ENCODE measurements around the gene MOGAT1.
"Not testable (repeated sequence)": the region's sequence is repeated elsewhere in the genome, so short reads cannot be mapped to it uniquely, and the experiment has no call there.

The MOGAT1 gene

DNA sequence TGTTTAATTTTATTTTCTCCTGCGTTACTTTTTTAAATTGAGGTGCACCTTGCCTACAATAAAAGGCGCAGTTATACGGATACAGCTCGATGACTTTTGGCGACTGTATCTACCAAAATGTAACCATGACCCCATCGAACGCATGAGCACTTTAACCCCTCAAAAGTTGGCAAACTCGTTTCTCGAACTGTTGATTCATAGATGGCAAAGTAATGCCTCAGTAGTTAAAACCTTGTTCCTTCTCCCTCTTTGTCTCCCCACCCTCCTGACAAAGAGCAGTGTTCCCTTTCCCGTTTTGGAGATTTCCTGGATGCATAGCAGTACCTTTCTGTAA lies 577 bp downstream of the MOGAT1 start:
- DNase-seq = no peak

DNA sequence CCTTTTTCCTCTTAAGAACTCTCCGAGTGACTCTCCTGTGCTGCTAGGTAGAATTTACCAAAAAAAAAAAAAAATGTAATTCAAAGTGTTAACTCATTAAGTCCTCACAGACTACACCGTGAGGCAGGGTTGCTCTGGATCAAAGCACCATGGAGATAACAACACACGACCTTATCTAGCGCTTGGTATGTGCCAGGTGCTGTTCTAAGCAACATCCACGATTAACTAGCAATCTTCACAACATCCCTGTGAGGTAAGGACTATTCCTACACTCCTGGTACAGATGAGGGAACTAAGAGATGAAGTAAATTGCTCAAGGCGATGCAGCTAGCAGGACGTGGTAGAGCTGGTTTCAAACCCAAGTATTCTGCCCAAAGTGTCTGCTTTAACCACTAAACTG lies 1.8 kb downstream of the MOGAT1 start:
- no peak for DNase-seq

DNA sequence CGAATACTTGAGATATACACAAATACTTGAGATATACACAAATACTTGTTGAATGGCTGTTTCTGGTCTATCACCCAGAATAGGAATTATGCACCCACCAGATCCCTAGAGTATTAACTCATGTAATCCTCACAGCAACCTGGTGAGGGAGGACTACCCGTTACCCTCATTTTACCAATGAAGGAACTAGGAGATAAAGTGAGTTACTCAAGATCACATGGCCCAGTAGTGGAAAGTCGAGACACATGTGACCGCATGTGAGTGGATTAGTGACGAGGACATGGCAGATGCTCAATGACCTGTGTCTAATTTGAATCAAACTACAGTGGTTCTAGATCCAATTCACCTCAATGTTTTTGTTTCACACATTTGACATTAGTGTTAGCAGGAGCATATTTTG lies 2.4 kb downstream of the MOGAT1 start:
- no peak for DNase-seq

DNA sequence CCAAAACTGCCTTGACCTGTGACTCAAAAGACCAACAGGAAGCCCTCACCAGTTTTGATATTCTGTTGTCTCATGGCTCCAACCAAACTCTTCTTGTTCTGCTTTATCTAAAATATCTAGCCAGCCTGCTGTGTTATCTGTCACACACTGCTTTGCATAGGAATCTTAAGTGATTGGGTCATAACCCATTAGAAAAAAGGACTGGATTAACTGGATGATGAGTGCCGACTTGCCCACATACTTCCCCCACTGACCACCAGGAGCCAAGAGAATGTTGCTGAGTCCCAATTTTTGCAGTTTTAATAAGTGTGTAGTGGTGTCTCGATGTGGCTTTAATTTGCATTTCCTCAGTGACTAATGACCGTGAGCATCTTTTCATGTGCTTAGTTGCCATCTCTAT lies 6.5 kb downstream of the MOGAT1 start:
- no peak for DNase-seq

DNA sequence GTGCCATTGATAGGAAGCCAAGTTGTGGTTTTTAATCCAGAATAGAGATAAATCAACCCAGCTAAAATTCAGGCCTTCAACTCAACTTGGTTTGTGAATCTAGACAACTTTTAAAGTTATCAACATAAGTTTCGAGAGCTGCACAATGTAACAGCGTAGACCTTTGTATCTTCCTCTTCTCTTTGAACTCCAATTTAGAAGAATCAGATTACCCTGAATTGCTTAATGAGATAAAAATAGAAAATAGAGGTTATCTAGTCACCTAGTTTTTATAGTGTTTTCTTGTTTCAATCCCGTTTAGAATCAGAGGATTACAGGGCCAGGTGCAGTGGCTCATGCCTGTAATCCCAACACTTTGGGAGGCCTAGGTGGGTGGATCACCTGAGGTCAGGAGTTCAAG lies 12.3 kb downstream of the MOGAT1 start:
- no peak for DNase-seq

DNA sequence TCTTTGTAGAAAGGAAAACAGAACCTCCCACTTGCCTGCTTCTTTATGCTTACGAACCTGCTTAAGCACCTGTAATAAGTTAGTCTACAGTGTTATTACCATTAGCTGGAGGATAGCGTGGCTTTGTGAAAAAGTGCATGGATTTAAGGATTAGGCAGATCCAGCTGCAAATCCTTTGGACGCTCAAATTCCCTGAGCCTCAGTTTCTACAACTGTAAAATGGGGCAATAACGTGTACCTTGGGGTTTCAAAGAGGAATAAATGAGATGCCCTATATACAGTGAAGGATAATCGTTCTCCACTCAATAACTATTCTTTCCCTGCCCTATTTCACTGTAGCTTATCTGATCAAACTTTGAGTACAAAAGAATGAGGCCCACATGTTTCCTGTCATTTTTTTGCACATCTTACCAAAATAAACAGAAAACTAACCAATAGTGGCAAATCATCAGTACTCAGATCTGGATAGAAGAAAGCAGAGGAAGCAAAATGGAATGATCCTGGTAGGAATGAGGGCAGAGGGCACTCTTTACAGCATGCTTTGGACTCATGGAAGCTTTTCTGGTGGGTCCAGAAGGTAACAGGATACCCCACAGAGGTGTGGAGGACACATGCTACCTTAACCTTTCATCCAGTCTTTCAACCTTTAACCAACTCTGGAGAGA lies 14.8 kb downstream of the MOGAT1 start:
- no peak for DNase-seq

DNA sequence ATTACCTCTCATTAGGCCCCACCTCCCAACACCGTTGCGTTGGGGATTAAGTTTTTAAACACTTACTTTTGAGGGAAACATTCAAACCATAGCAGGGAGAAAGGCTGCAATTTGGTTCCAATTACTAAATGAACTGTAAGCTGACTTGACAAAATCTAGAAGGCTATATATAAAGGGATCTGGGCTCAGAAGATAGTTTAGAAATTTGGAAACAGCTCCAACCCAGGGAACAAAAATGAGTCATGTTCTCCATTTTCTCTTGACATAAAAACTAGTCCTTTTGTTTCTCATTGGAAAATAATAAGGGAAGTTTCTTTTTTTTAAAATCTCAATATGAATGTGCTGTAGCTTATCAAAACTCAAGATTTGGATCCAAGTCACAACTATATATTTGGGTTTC lies 17.5 kb downstream of the MOGAT1 start:
- DNase-seq = no peak

DNA sequence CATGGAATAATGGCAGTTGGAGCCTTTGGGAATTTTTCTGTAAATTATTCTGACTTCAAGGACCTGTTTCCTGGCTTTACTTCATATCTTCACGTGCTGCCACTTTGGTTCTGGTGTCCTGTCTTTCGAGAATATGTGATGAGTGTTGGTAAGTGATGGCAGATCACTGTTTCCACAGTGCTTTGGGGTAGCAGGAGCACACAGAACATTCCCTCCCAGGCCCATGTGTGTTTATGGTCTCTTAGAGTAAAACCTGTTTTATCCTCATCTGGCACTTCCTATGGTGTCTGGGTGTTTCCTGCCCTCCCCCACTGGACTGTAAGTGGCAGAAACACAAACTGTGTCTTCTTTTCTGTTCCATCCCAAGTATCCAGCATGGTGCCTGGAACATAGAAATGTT lies 17.9 kb downstream of the MOGAT1 start:
- no peak for DNase-seq

DNA sequence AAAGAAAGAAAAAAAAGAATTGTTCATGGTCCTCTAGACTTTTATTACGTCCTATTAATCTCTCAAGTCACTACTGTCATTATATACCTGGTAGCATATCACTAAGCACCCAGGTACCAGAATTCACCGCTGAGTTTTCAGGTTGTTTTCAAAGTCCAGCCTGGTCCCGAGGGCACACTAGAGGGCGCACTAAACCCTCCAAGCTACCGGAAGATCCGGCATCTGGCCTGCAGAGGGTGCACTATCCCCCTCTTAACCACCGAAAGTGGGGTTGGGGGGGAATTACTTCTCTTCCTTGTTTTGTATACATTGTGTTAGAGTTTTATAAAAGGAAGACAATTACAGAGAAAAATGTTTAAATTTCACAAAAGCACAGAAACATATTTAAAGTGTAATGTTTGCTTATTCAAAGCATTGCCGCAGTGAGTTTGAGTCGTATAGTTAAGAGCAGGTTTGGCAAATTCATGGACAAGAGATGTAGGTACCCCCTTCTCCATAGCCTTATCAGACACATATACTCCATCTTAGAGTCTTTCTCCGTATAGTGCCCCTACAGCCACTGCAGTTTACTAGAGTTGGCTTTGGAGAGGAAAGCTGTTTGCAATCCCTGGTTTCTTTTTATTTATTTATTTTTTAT lies 19.2 kb downstream of the MOGAT1 start:
- peak; percentile 75 for DNase-seq

DNA sequence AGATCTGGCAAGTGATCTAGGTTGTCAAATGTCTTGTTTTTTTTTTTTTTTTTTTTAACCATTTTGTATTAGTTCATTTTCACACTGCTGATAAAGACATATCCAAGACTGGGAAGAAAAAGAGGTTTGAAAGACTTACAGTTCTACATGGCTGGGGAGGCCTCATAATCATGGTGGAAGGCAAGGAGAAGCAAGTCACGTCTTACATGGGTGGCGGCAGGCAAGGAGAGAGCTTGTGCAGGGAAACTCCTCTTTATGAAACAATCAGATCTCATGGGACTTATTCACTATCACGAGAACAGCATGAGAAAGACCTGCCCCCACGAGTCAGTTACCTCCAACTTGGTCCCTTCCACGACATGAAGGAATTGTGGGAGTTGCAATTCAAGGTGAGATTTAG lies 22.0 kb downstream of the MOGAT1 start:
- not testable (repeated sequence) for DNase-seq

DNA sequence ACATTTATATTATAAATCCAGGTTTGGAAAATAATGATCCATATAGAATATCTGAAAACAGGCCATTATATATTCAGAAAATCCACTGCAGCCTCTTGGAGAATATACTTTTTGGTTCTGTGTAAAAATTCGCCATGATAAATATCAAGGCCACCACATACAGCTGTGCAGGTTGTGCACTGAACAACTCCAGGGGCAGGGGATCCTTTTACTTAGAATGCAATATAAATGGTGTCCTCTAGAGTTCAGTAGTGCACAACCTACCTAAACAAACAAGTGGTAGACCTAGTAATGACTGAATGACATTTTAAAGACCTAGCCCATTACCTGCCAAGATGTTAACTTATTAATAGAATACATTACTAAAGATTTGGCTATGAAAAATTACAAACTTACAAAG lies 22.4 kb downstream of the MOGAT1 start:
- peak; percentile 4 for DNase-seq

DNA sequence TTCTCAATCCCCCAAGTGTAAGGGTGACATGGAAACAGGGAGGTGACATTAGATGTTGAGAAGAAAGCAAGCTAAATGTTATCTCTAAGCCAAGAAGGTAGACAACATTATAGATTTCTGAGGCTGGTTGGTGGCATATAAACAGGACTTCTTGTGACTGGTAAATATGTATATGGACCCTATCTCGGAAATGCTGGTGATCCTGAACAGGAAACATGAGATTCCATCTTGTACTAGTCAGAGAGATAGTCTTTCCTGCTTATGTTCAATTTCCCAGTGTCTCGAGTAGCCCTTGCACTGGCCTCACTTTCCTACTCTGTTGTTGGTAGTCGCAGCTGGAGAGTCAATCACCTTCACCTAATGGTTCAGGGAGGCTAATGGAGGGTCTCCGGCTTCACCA lies 26.8 kb downstream of the MOGAT1 start:
- DNase-seq = no peak

DNA sequence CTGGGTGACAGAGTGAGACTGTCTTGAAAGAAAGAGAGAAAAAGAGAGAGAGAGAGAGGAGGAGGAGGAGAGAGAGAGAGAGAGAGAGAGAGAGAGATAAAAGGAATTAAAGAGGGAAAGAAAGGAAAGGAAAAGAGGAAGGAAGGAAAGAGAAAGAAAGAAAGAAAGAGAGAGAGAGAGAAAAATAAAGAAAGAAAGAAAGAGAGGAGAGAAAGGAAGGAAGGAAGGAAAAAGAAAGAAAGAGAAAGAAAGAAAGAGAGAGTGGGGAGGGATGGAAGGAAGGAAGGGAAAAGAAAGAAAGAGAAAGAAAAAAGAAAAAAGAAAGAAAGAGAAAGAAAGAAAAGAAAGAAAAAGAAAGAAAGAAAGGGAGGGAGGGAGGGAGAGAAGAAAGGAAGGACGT lies 29.8 kb downstream of the MOGAT1 start:
- DNase-seq = no peak

DNA sequence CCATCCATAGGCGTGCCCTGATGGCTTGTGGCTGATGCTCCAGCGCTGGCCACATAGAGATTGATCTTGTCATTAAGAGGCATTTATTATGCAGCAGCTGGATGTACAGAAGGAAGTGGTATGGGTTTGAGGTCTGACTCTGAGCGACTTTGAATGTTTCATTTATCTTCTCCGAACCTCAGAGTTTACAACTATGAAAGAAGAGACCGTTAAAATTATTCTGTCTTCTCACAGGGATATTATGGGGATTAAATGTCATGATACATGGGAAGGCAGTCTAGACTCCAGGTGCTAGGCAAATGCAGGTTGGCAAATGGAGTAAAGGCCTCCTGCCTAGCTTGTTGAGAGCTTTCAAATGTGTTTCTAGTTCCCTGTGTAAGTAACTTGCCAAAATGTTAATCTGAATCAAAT lies 30.3 kb downstream of the MOGAT1 start:
- DNase-seq = no peak

DNA sequence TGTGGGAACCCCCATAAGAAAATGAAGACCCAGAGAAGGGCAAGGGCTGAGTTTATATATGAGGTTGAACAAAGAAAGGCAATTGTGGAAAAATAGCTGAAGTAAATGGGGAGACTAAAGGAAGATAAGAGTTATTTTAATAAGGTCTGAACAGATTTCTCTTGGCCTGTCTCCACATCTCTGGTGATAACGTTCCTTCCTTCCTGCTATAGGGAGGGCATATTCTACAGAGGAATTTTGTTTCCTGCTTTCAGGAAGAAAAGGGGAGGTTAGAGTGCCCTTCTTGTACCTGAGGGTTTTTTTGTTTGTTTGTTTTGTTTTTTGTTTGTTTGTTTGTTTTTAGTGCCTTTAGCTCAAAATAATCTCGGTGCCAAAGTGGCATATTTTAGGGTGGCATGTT lies 31.6 kb downstream of the MOGAT1 start:
- DNase-seq = no peak

DNA sequence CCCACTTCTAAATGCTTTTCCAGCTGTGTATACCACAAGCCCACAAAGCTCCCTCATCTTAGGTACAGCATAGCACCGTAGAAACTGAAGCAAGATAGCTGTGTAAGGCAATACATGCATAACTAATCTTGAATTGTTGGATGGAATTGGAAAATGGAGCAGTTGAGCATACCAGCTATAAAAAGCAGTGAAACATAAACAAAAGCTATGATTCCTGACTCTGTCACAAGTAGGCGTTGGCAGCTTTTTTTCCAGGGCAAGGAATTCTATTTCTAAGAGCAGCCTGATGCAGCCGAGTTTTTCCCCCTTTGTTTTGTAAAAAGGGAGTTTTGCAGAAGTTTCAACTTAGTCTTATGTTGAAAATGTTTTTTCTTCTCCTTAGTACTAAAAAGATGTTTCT lies 32.4 kb downstream of the MOGAT1 start:
- DNase-seq = no peak

DNA sequence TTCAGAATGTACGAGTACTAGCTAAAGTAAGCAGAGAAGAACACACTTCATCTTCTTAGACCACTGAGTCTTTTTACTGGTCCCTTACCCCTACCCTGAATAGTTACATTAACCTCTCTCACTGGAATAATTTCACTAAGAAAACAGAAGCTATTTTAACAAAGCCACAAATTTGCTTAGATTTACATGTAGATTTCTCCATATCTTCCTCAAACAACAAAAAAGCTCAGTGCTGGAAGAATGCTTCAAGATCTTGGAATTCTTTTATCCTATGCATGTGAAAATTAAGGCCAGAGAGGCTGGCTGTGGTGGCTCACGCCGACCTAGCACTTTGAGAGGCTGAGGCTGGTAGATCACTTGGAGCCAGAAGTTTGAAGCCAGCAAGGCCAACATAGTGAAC lies 35.2 kb downstream of the MOGAT1 start:
- DNase-seq = no peak

DNA sequence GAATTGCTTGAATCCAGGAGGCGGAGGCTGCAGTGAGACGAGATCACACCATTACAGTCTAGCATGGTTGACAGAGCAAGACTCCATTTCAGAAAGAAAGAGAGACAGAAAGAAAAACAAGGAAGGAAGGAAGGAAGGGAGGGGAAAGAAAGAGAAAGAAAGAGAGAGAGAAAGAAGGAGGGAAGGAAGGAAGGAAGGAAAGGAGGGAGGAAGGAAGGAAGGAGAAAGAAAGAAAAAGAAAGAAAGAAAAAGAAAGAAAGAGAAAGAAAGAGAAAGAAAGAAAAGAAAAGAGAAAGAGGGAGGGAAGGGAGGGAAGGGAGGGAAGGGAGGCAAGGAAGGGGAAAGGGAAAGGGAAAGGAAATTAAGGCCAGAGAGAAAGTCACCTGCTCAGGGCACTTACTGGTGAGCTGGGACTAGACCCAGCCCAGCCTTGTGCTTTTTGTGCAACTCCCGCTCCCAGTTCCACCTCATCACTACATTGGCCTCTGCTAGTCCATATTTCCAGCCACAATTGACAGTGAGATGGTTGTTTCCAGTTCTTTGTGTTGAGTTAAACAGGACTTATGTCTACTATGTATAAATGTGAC lies 35.7 kb downstream of the MOGAT1 start:
- DNase-seq = no peak

DNA sequence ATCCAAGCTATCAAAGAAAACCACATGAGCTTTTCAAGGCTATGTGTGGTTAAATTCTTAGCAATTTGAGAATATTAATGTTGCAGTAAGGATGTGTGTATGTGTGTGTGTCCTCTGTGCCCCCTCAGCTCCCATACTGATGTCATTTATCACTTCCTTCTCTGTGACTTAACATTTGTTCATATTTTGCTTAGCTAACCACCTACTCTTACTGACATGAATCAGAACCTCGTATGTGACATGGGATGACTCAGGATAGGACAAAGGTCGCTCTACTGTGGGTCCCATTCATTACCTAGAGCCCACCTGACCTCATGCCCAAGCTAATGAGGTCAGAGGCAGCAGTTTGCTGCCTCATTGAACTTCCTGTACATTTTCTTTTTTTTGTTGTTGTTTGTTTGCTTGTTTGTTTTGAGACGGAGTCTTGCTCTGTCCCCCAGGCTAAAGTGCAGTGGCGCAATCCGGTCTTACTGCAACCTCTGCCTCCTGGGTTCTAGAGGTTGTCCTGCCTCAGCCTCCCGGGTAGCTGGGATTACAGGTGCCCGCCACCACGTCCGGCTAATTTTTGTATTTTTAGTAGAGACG lies 36.3 kb downstream of the MOGAT1 start:
- no peak for DNase-seq

DNA sequence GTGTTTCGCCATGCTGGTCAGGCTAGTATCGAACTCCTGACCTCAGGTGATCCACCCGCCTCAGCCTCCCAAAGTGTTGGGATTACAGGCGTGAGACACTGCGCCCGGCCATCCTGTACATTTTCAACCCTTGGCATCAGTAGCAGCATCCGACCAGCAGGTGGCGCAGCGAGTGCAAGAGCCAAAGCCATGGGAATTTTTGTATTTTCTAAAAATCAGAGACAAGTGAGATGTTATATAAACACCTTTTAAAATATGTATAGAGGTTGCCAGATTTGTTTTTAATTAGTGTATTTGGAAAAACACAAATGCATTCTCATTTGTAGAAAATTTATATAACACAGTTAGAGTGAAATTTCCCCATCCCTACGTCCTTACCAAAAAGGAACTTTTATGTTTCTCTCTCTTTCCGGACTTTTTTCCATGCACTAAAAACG lies 36.8 kb downstream of the MOGAT1 start:
- DNase-seq = peak; percentile 57

DNA sequence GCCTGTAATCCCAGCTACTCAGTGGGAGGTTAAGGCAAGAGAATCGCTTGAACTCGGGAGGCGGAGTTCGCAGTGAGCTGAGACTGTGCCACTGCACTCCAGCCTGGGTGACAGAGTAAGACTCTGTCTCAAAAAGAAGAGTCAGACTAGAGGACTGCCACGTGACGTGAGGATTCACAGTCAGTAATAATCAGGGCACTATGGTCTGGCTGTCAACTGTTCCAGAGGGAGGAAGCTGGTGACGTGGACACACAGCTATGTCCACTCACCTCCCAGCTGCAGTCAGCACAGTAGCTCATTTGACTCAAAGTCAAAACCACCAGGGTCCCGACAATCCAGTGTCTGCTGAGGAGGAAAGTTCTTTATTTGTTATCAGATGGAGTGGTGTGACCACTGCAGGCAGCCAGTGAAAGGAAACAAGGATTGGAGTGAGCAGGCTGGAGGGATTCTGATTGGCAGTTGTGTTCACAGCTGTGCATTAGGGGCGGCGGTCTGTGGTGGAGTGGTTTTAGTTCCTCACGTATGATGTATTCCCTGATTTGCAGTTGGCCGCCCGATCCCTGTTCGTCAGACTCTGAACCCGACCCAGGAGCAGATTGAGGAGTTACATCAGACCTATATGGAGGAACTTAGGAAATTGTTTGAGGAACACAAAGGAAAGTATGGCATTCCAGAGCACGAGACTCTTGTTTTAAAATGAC lies 37.9 kb downstream of the MOGAT1 start:
- peak; percentile 7 for DNase-seq

DNA sequence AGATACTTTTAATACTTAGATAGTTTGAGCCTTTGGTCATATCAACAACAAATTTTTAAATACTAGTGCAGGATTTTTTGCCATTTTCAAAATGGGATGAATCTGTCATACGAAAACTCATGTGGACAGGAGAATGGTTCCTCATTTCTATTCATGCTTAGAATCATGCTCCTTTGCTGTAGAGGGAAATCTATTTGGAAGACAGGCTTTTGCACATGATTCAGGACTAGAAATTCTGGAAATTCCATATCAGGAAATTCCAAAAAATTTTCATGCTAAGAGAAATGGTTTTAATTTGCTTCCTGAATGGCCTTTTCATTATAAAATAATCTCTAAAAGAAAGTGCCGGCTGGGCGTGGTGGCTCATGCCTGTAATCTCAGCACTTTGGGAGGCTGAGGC lies 39.3 kb downstream of the MOGAT1 start:
- no peak for DNase-seq

DNA sequence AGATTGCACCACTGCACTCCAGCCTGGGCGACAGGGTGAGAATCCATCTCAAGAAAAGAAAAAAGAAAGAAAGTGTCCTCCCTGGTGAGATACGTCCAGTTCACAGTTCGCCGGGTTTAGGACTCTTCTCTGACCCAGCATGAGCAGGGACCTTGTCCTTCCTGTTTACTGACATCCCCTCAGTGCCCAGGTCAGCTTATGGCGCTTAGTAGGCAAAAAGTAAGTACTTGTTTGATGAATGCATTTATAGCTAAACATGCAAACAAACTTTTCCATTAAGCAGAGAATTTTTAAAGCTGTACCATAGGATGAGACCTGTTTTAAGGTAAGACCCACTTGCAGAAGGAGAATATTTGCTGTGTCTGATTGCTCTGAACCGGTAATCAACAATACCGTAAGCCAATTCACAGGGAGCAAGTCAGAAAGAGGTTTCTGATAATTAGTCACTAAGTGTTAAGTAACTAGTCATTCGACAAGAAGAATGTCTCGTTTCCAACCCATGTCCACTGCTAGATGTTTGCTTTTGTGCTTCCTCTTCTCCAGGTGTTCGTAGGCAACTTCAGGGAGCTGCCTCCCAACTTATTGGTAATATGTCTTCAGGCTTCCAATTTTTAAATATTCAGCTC lies 40.0 kb downstream of the MOGAT1 start:
- DNase-seq = no peak
